ENCODE measurements around the gene CALHM6.
A peak's percentile ranks its signal among the peaks of the same experiment; 100 is the strongest.
"Not testable (repeated sequence)": the region's sequence is repeated elsewhere in the genome, so short reads cannot be mapped to it uniquely, and the experiment has no call there.

The CALHM6 gene

GRCh38 chr6:116467514-116467913 is 6.3 kb downstream of the CALHM6 start:
- H3K4me3 ChIP-seq (ENCODE audit: low read depth, low read length): no peak overlapping the region
- DNase-seq (ENCODE audit: low read depth): no peak

- no peak overlapping the region for H3K4me3 ChIP-seq (ENCODE audit: low read depth, low read length)
These were observed 7.1 kb downstream of the CALHM6 start for GRCh38 chr6:116468293-116468692.

GRCh38 chr6:116471531-116471930 is 10.4 kb downstream of the CALHM6 start:
- H3K4me3 ChIP-seq (ENCODE audit: low read depth, low read length): no peak overlapping the region
- DNase-seq (ENCODE audit: low read depth): no peak

More at GRCh38 chr6:116468293-116468692, 7.1 kb downstream of the CALHM6 start:
- DNase-seq (ENCODE audit: low read depth): no peak

GRCh38 chr6:116472706-116473105 is 11.5 kb downstream of the CALHM6 start:
- DNase-seq (ENCODE audit: low read depth): no peak

GRCh38 chr6:116475141-116475540 is 14.0 kb downstream of the CALHM6 start:
- DNase-seq (ENCODE audit: low read depth): no peak
- H3K4me3 ChIP-seq (ENCODE audit: low read depth, low read length): no peak overlapping the region

More at GRCh38 chr6:116472706-116473105, 11.5 kb downstream of the CALHM6 start:
- H3K4me3 ChIP-seq (ENCODE audit: low read depth, low read length): no peak overlapping the region

GRCh38 chr6:116476002-116476678 is 15.0 kb downstream of the CALHM6 start:
- H3K4me3 ChIP-seq (ENCODE audit: low read depth, low read length): no peak overlapping the region
- DNase-seq (ENCODE audit: low read depth): no peak

- no peak overlapping the region for H3K4me3 ChIP-seq (ENCODE audit: low read depth, low read length)
- no peak for DNase-seq (ENCODE audit: low read depth)
These were observed 21.6 kb downstream of the CALHM6 start for GRCh38 chr6:116482780-116483179.

- no peak overlapping the region for H3K4me3 ChIP-seq (ENCODE audit: low read depth, low read length)
- DNase-seq (ENCODE audit: low read depth): no peak
These were observed 22.4 kb downstream of the CALHM6 start for GRCh38 chr6:116483616-116484015.

- no peak overlapping the region for H3K4me3 ChIP-seq (ENCODE audit: low read depth, low read length)
- no peak for DNase-seq (ENCODE audit: low read depth)
These were observed 24.5 kb downstream of the CALHM6 start for GRCh38 chr6:116485559-116486184.

GRCh38 chr6:116491610-116492330 is 30.6 kb downstream of the CALHM6 start:
- no peak overlapping the region for H3K4me3 ChIP-seq (ENCODE audit: low read depth, low read length)
- no peak for DNase-seq (ENCODE audit: low read depth)

- DNase-seq (ENCODE audit: low read depth): no peak
- H3K4me3 ChIP-seq (ENCODE audit: low read depth, low read length): no peak overlapping the region
These were observed 31.3 kb downstream of the CALHM6 start for GRCh38 chr6:116492331-116493067.

GRCh38 chr6:116495161-116495560 is 34.0 kb downstream of the CALHM6 start:
- not testable (repeated sequence) for H3K4me3 ChIP-seq (ENCODE audit: low read depth, low read length); DNase-seq (ENCODE audit: low read depth)

GRCh38 chr6:116497113-116497676 is 36.0 kb downstream of the CALHM6 start:
- DNase-seq (ENCODE audit: low read depth): no peak
- H3K4me3 ChIP-seq (ENCODE audit: low read depth, low read length): no peak overlapping the region

- no peak for DNase-seq (ENCODE audit: low read depth)
These were observed 39.8 kb downstream of the CALHM6 start for GRCh38 chr6:116500969-116501433.

GRCh38 chr6:116507324-116507723 is 46.1 kb downstream of the CALHM6 start:
- DNase-seq (ENCODE audit: low read depth): no peak
- H3K4me3 ChIP-seq (ENCODE audit: low read depth, low read length): no peak overlapping the region

More at GRCh38 chr6:116500969-116501433, 39.8 kb downstream of the CALHM6 start:
- no peak overlapping the region for H3K4me3 ChIP-seq (ENCODE audit: low read depth, low read length)

- H3K4me3 ChIP-seq (ENCODE audit: low read depth, low read length): no peak overlapping the region
- DNase-seq (ENCODE audit: low read depth): no peak
These were observed 47.4 kb downstream of the CALHM6 start for GRCh38 chr6:116508527-116508926.

GRCh38 chr6:116511424-116512110 is 50.4 kb downstream of the CALHM6 start, which contains the start of gene CALHM5:
Gene CALHM5, plus strand, starts transcription at chr6:116511639. Its CDS starts 58 bp downstream, at chr6:116511697.
- peak; percentile 71 for DNase-seq (ENCODE audit: low read depth)
- H3K4me3 ChIP-seq (ENCODE audit: low read depth, low read length): peak within 1 kb of the TSS; percentile 52

GRCh38 chr6:116512111-116512559 is 51.0 kb downstream of the CALHM6 start:
- peak overlapping the region; percentile 52 for H3K4me3 ChIP-seq (ENCODE audit: low read depth, low read length)
- no peak for DNase-seq (ENCODE audit: low read depth)

- no peak for DNase-seq (ENCODE audit: low read depth)
- peak overlapping the region; percentile 52 for H3K4me3 ChIP-seq (ENCODE audit: low read depth, low read length)
These were observed 51.6 kb downstream of the CALHM6 start for GRCh38 chr6:116512734-116513133.

All from skeletal muscle cell (primary cell).